ENCODE measurements around the gene DYNLT4.

GRCh38 chr1:44822131-44822701 lies 15.1 kb upstream of the DYNLT4 start:
- TF ChIP-seq CTCF (optimal IDR thresholded peaks at IDR 0.05 in 1 of 3, IDR thresholded peaks at IDR 0.05 in 1 of 3, conservative IDR thresholded peaks at IDR 0.05 in 1 of 3; ENCODE audit: extremely low read depth in 1 of 3, insufficient read depth in 2 of 3, low read length in 3 of 3) (no peak), EZH2 (IDR thresholded peaks at IDR 0.05; ENCODE audit: low read length) (no peak)
